Trophoblast cell (in vitro differentiated cells and primary cell): Measurements from ENCODE around the gene PGAM5.
A peak's percentile ranks its signal among the peaks of the same experiment; 100 is the strongest.

Source experiments
- DNase-seq, 2 donors: peaks; one replicate each; pipeline ENCODE4 v3.0.0-alpha.2; 2016
- H2AFZ ChIP-seq: 2 replicates; pipeline ENCODE4 v1.6.1; 2013; ENCODE audit warnings: low read length, moderate library complexity, mild to moderate bottlenecking; ENCODE audit not compliant: insufficient read depth, poor library complexity
- H2AK5ac ChIP-seq: 2 replicates; pipeline ENCODE4 v1.6.1; 2013; ENCODE audit warnings: mild to moderate bottlenecking, low read length
- H2BK120ac ChIP-seq: 2 replicates; pipeline ENCODE4 v1.6.1; 2013; ENCODE audit warnings: low read length, mild to moderate bottlenecking, moderate library complexity; ENCODE audit not compliant: insufficient read depth, poor library complexity
- H2BK12ac ChIP-seq: 2 replicates; pipeline ENCODE4 v1.6.1; 2013; ENCODE audit warnings: mild to moderate bottlenecking, low read length, moderate library complexity
- H2BK5ac ChIP-seq: 2 replicates; pipeline ENCODE4 v1.6.1; 2013; ENCODE audit warnings: low read length, low read depth, moderate library complexity, mild to moderate bottlenecking; ENCODE audit not compliant: poor library complexity
- H3K14ac ChIP-seq: 2 replicates; pipeline ENCODE4 v1.6.1; 2013; ENCODE audit warnings: mild to moderate bottlenecking, low read length
- H3K18ac ChIP-seq: 2 replicates; pipeline ENCODE4 v1.6.1; 2013; ENCODE audit warnings: mild to moderate bottlenecking, low read length
- H3K23ac ChIP-seq: 2 replicates; pipeline ENCODE4 v1.6.1; 2013; ENCODE audit warnings: low read length
- H3K27ac ChIP-seq: 2 replicates; pipeline ENCODE4 v1.5.1; 2013; ENCODE audit warnings: low read depth, mild to moderate bottlenecking, inconsistent platforms, low read length, moderate library complexity
- H3K27me3 ChIP-seq: 2 replicates; pipeline ENCODE4 v1.6.1; 2013; ENCODE audit warnings: inconsistent platforms, mild to moderate bottlenecking, low read length, moderate library complexity; ENCODE audit not compliant: insufficient read depth
- H3K36me3 ChIP-seq, 2 experiments: 1 replicate in 1 of 2; 2 replicates in 1 of 2; pipeline ENCODE4 v1.6.1; 2013; ENCODE audit warnings: low read length in 2 of 2, mild to moderate bottlenecking in 2 of 2, moderate library complexity in 1 of 2; ENCODE audit not compliant: insufficient read depth in 2 of 2, control insufficient read depth in 1 of 2
- H3K4ac ChIP-seq: 2 replicates; pipeline ENCODE4 v1.6.1; 2013; ENCODE audit warnings: low read depth, mild to moderate bottlenecking, low read length, moderate library complexity
- H3K4me1 ChIP-seq, 2 experiments: 1 replicate in 1 of 2; 2 replicates in 1 of 2; pipeline ENCODE4 v1.6.1; 2013; ENCODE audit warnings: low read length in 2 of 2, mild to moderate bottlenecking in 2 of 2, moderate library complexity in 1 of 2; ENCODE audit not compliant: insufficient read depth in 2 of 2, control insufficient read depth in 1 of 2
- H3K4me2 ChIP-seq: 2 replicates; pipeline ENCODE4 v1.6.1; 2013; ENCODE audit warnings: inconsistent platforms, mild to moderate bottlenecking, low read length, moderate library complexity
- H3K4me3 ChIP-seq: 2 replicates; pipeline ENCODE4 v1.5.1; 2013; ENCODE audit warnings: mild to moderate bottlenecking, low read depth, low read length, inconsistent platforms
- H3K79me1 ChIP-seq: one replicate; pipeline ENCODE4 v1.6.1; 2013; ENCODE audit warnings: low read length
- H3K79me2 ChIP-seq: 2 replicates; pipeline ENCODE4 v1.6.1; 2013; ENCODE audit warnings: low read length, mild to moderate bottlenecking; ENCODE audit not compliant: control insufficient read depth, insufficient read depth, poor library complexity
- H3K9ac ChIP-seq: 2 replicates; pipeline ENCODE4 v1.6.1; 2013; ENCODE audit warnings: mild to moderate bottlenecking, low read length
- H3K9me3 ChIP-seq: 2 replicates; pipeline ENCODE4 v1.6.1; 2013; ENCODE audit warnings: low read depth, mild to moderate bottlenecking, control low read depth, inconsistent platforms, low read length; ENCODE audit not compliant: insufficient read depth
- H4K12ac ChIP-seq: 2 replicates; pipeline ENCODE4 v1.6.1; 2013; ENCODE audit warnings: low read depth, mild to moderate bottlenecking, low read length, moderate library complexity
- H4K8ac ChIP-seq: 2 replicates; pipeline ENCODE4 v1.6.1; 2013; ENCODE audit warnings: low read depth, mild to moderate bottlenecking, low read length, moderate library complexity
- H4K91ac ChIP-seq: one replicate; pipeline ENCODE4 v1.6.1; 2013; ENCODE audit warnings: low read depth, mild to moderate bottlenecking, low read length, moderate library complexity
- WGBS: extraction: QIAGEN DNeasy Blood & Tissue Kit; methylation state at CpG from one replicate; pipeline ENCODE4 v1.1.7; 2013; ENCODE audit warnings: missing lambda C conversion rate; ENCODE audit not compliant: insufficient read length, insufficient coverage; ENCODE audit errors: extremely low coverage; 5-methylcytosine and 5-hydroxymethylcytosine counted together

PGAM5 gene

GRCh38 chr12:132764231-132764630 is 53.6 kb downstream of the PGAM5 start:
- Histone ChIP-seq H3K9me3 (no peaks in the 10 kb centered on the region), H3K79me1 (peaks cover 19% of the 10 kb centered on the region), H3K18ac (no peak overlapping the region), H3K79me2 (peaks cover 21% of the 10 kb centered on the region), H3K4ac (no peak overlapping the region), H3K4me1 (peaks cover 7% of the 10 kb centered on the region in 2 experiments), H2BK120ac (no peak overlapping the region), H3K27me3 (no peaks in the 10 kb centered on the region), H2BK12ac (no peak overlapping the region), H4K91ac (no peak overlapping the region), H2BK5ac (no peak overlapping the region), H3K36me3 (peaks cover 5 to 9% of the 10 kb centered on the region in 2 experiments), H3K23ac (no peak overlapping the region), H2AFZ (no peak overlapping the region), H3K4me2 (no peak overlapping the region), H3K9ac (no peak overlapping the region), H4K8ac (no peak overlapping the region), H4K12ac (no peak overlapping the region), H3K14ac (no peak overlapping the region), H2AK5ac (no peak overlapping the region), H3K4me3 (no peak overlapping the region), H3K27ac (no peak overlapping the region)
- no CpG with 5 or more reads among the region's 20 CpGs for WGBS
- no peak for DNase-seq

- Histone ChIP-seq H3K4me2 (no peak overlapping the region), H3K27me3 (no peaks in the 10 kb centered on the region), H4K12ac (no peak overlapping the region), H2AFZ (no peak overlapping the region), H3K4ac (no peak overlapping the region), H3K4me1 (peaks cover 2% of the 10 kb centered on the region in 2 experiments), H3K36me3 (peaks cover 15 to 19% of the 10 kb centered on the region in 2 experiments), H3K79me2 (peaks cover 16% of the 10 kb centered on the region), H3K79me1 (peaks cover 16% of the 10 kb centered on the region), H3K18ac (no peak overlapping the region), H3K27ac (no peak overlapping the region), H3K9me3 (no peaks in the 10 kb centered on the region), H2AK5ac (no peak overlapping the region), H3K4me3 (no peak overlapping the region), H4K8ac (no peak overlapping the region), H3K9ac (no peak overlapping the region), H2BK120ac (no peak overlapping the region), H4K91ac (no peak overlapping the region), H2BK5ac (no peak overlapping the region), H3K23ac (no peak overlapping the region), H2BK12ac (no peak overlapping the region), H3K14ac (no peak overlapping the region)
- DNase-seq: no peak
- no CpG with 5 or more reads among the region's 11 CpGs for WGBS
These were observed 54.7 kb downstream of the PGAM5 start for GRCh38 chr12:132765361-132765760.

DNA sequence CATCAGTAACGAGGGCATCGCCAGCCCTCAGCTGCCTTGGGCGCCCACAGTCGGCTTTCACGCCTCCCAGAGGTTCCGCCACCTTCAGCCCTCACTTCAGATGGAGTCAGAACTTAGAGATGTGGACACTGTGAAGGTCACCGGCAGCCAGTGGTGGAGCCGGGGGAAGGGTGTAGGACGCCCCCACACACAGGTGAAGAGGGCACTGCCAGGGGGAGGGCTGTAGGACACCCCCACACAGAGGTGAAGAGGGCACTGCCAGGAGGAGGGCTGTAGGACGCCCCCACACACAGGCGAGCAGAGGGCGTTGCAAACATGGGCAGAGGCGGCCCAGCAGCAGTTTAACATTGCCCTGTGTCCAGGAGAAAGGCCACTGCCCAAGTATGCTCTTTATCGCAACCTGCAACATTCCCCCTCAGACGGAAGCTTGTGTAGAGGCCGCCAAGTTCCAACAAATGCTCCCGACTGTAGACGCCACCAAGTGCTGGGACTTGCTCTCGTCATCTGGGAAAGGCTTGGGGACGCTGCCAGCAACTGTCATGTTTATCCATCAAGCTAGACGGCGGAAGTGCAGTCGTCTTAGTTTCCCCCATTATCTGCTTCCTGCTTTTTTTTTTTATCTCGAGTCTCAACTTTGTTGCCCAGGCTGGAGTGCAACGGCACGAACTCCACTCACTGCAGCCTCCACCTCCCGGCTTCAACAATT is 55.9 kb downstream of the PGAM5 start:
- no peak overlapping the region for H3K18ac ChIP-seq
- no peak overlapping the region for H3K4ac ChIP-seq
- H2BK120ac ChIP-seq: no peak overlapping the region
- no peaks in the 10 kb centered on the region for H3K4me1 ChIP-seq
- H3K23ac ChIP-seq: no peak overlapping the region
- H4K91ac ChIP-seq: no peak overlapping the region
- DNase-seq: peak in 1 of 2 donors; percentile 46
- no peaks in the 10 kb centered on the region for H3K27me3 ChIP-seq
- no peaks in the 10 kb centered on the region for H3K9me3 ChIP-seq
- peaks cover 4% of the 10 kb centered on the region for H3K79me2 ChIP-seq
- H3K79me1 ChIP-seq: peaks cover 5% of the 10 kb centered on the region
- H3K27ac ChIP-seq: no peak overlapping the region
- H4K8ac ChIP-seq: no peak overlapping the region
- no peak overlapping the region for H3K9ac ChIP-seq
- no peak overlapping the region for H3K14ac ChIP-seq
- H3K4me2 ChIP-seq: no peak overlapping the region
- no peak overlapping the region for H2BK5ac ChIP-seq
- peak overlapping the region; percentile 10 for H2AFZ ChIP-seq
- H3K4me3 ChIP-seq: no peak overlapping the region
- no peak overlapping the region for H2AK5ac ChIP-seq
- peak overlapping the region; percentile 24 for H4K12ac ChIP-seq
- WGBS: no CpG with 5 or more reads among the region's 27 CpGs
- H2BK12ac ChIP-seq: no peak overlapping the region
- H3K36me3 ChIP-seq: peaks cover 20 to 24% of the 10 kb centered on the region in 2 experiments

- H2BK120ac ChIP-seq: no peak overlapping the region
- no peaks in the 10 kb centered on the region for H3K4me1 ChIP-seq
- no peaks in the 10 kb centered on the region for H3K79me2 ChIP-seq
- H2AK5ac ChIP-seq: no peak overlapping the region
- H2BK12ac ChIP-seq: no peak overlapping the region
- H2BK5ac ChIP-seq: no peak overlapping the region
- H3K18ac ChIP-seq: no peak overlapping the region
- H3K79me1 ChIP-seq: no peaks in the 10 kb centered on the region
- H3K14ac ChIP-seq: no peak overlapping the region
- no peak overlapping the region for H4K8ac ChIP-seq
- no peaks in the 10 kb centered on the region for H3K27me3 ChIP-seq
- no peak overlapping the region for H3K4ac ChIP-seq
- no peak overlapping the region for H3K27ac ChIP-seq
- H3K23ac ChIP-seq: no peak overlapping the region
- no peak overlapping the region for H4K12ac ChIP-seq
- no peak overlapping the region for H3K9ac ChIP-seq
- H3K4me3 ChIP-seq: no peak overlapping the region
- H3K4me2 ChIP-seq: no peak overlapping the region
- H3K9me3 ChIP-seq: peaks cover 4% of the 10 kb centered on the region
- no peak for DNase-seq
- peaks cover 54 to 70% of the 10 kb centered on the region in 2 experiments for H3K36me3 ChIP-seq
- no CpG with 5 or more reads among the region's 15 CpGs for WGBS
- no peak overlapping the region for H2AFZ ChIP-seq
- no peak overlapping the region for H4K91ac ChIP-seq
These were observed 60.6 kb downstream of the PGAM5 start for GRCh38 chr12:132771126-132771838.
